Colonic mucosa (tissue), 4 donors: Measurements from ENCODE around the gene ATPAF1. TPM values are rescaled to one million over a fixed set of nuclear protein-coding genes. Genes with fewer than 3 reads are reported as not detected.

Experiments used
- DNase-seq: peaks from one replicate; pipeline ENCODE4 v3.0.0-alpha.2; 2020
- H3K27ac ChIP-seq: fragments of 200-600 bp; one replicate; pipeline ENCODE4 v1.8.0; 2021
- H3K27me3 ChIP-seq: fragments of 200-600 bp; one replicate; pipeline ENCODE4 v1.8.0; 2021
- H3K36me3 ChIP-seq: fragments of 200-600 bp; one replicate; pipeline ENCODE4 v1.8.0; 2021
- H3K4me1 ChIP-seq: fragments of 200-600 bp; one replicate; pipeline ENCODE4 v1.8.0; 2021; ENCODE audit warnings: mild to moderate bottlenecking
- H3K4me3 ChIP-seq: fragments of 200-600 bp; one replicate; pipeline ENCODE4 v1.8.0; 2021
- H3K9ac ChIP-seq, 2 donors: one replicate each; pipeline ENCODE4 v1.7.0; 2013; ENCODE audit warnings: control low read depth in 2 of 2, low read depth in 2 of 2, low read length in 2 of 2
- H3K9me3 ChIP-seq: fragments of 200-600 bp; one replicate; pipeline ENCODE4 v1.8.0; 2021
- intact Hi-C: fragments of 100-400 bp; cut with DNase I; formaldehyde crosslinking; loops from one replicate; pipeline ENCODE4 v1.14.1; 2022
- total RNA-seq, 2 donors: library from RNA; stranded (reverse); fragmentation: NEBNext Ultra II Directional in 1 of 2; extraction: Animal tissue kit (Norgen Biotek cat#: 25700) in 1 of 2; gene quantifications; one replicate each; pipeline ENCODE4 v1.2.1, GENCODE V29; 2021
- TF ChIP-seq, protein P1 (sequence below): fragments of 200-600 bp; IDR thresholded peaks from one replicate; pipeline ENCODE4 v1.8.0; 2022; ENCODE audit warnings: antibody characterized with exemption, mild to moderate bottlenecking
- donor health status: healthy.
- donor health status: DM: no; HTN: no; CAD: no.
- donor health status: DM: no; HTN: no; CAD: no.

Gene ATPAF1
- total RNA-seq, 2 donors from 2014 or later: 55.8 to 66.1 TPM

DNA sequence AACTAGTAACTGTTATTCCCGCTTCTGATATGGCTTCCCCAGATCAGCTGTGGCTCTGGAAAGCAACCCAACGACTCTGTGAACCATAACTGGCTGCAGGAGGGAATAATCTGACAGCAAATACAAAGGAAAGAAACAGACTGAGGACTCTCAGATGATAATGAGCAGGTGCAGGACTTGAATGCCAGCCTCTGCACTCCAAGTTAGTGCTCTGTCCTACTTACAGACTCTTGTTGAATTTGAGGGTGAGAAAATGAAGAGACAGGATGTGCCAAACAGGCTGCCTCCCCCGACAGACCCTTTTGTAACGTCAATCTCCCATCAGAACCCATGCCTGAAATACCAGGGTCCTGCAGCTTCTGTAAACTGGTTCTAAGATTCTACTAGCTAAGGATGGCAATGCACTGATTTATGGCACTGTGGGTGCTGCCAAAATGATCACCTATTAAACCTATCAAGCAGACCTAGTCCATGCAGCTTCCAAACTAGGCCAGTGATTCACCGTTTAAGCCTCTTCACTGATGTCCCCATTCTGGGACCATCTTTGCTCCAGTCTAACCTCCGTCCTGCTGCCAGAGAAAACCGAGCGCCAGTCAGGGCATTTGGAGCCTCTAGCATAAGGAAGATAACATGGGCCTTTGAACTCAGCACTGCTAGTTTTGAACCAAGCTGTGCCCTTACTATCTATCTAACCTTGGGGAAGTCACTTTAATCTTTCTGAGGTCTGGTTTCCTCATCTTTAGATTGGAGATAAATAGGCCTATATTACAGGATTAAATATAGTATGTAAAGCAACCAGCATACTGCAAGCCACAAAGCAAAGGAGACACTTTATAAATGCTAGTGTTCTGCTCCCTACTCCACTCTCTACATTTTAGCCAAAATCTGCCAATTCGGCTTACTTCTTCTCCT, 68.8 kb downstream of the ATPAF1 start:
- Histone ChIP-seq H3K36me3 (no peaks in the 10 kb centered on the region), H3K9me3 (no peaks in the 10 kb centered on the region), H3K27ac (no peak overlapping the region), H3K4me3 (no peak overlapping the region), H3K27me3 (no peaks in the 10 kb centered on the region), H3K9ac (no peak overlapping the region), H3K4me1 (peaks cover 8% of the 10 kb centered on the region)
- DNase-seq: no peak
- TF ChIP-seq, protein P1, sequence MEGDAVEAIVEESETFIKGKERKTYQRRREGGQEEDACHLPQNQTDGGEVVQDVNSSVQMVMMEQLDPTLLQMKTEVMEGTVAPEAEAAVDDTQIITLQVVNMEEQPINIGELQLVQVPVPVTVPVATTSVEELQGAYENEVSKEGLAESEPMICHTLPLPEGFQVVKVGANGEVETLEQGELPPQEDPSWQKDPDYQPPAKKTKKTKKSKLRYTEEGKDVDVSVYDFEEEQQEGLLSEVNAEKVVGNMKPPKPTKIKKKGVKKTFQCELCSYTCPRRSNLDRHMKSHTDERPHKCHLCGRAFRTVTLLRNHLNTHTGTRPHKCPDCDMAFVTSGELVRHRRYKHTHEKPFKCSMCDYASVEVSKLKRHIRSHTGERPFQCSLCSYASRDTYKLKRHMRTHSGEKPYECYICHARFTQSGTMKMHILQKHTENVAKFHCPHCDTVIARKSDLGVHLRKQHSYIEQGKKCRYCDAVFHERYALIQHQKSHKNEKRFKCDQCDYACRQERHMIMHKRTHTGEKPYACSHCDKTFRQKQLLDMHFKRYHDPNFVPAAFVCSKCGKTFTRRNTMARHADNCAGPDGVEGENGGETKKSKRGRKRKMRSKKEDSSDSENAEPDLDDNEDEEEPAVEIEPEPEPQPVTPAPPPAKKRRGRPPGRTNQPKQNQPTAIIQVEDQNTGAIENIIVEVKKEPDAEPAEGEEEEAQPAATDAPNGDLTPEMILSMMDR: no peak
- intact Hi-C loops: no loop called here

DNA sequence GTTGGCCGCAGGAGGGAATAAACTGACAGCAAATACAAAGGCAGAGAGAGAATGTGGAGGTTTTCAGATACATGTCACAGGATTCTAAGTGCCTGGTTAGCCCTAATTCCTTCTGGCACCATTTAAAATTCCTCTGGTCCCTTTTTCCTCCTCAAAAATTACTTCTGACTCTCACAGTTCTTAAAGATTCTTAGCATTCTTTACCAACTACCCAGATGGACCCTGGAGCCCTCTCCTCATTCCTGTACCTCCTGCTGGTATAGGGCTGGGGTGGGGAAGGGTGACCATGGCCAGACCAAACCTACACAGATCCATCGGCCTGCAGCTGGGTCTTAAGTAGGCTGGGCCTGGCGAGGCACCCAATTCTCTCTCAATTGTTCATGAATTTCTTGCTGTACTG, 71.3 kb downstream of the ATPAF1 start:
- TF ChIP-seq, protein P1: no peak
- H3K27me3 ChIP-seq: no peaks in the 10 kb centered on the region
- H3K36me3 ChIP-seq: peaks cover 5% of the 10 kb centered on the region
- H3K27ac ChIP-seq: no peak overlapping the region
- intact Hi-C loops: no loop called here
- H3K9me3 ChIP-seq: no peaks in the 10 kb centered on the region
- no peak overlapping the region for H3K4me3 ChIP-seq
- no peak overlapping the region for H3K9ac ChIP-seq
- no peaks in the 10 kb centered on the region for H3K4me1 ChIP-seq
- DNase-seq: no peak

DNA sequence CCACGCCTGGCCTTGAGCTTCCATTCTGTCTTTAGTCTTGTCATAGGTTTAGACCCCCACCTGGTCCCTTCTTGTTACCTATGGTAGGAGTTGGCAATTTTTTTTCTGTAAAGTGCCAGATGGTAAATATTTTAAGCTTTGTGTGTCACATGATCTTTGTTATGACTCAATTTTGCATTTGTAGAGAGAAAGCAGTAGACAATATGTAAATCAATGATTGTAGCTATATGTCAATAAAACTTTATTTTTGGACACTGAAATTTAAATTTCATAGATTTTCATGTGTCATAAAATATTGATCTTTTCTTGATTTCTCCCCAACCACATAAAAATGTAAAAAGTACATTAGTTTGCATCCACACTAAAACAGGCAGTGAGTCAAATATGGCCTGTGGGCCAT, 72.1 kb downstream of the ATPAF1 start:
- H3K27me3 ChIP-seq: no peaks in the 10 kb centered on the region
- intact Hi-C loops: no loop called here
- H3K9me3 ChIP-seq: no peaks in the 10 kb centered on the region
- no peak overlapping the region for H3K4me3 ChIP-seq
- no peaks in the 10 kb centered on the region for H3K4me1 ChIP-seq
- DNase-seq: no peak
- no peak overlapping the region for H3K9ac ChIP-seq
- no peak overlapping the region for H3K27ac ChIP-seq
- TF ChIP-seq, protein P1: no peak
- peaks cover 9% of the 10 kb centered on the region for H3K36me3 ChIP-seq

DNA sequence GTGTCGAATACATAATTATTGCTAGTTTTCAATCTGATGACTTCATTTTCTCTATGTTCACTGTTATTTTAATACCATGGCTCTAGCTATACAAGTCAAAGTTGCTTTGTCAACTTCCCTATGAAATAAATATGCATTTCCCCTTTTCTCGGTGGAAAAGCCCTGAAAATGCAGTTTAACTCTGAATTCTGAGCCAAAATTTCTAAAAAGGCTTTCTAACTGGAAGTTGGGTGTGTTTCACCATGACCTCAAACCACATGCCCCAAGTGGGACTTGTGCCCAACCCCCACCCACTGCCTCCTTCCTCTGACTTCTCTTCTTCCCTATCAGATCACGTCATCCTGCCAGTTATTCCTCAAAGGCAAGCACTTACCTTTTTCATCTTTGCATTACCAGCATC, 73.0 kb downstream of the ATPAF1 start:
- H3K27me3 ChIP-seq: no peaks in the 10 kb centered on the region
- peaks cover 9% of the 10 kb centered on the region for H3K36me3 ChIP-seq

DNA sequence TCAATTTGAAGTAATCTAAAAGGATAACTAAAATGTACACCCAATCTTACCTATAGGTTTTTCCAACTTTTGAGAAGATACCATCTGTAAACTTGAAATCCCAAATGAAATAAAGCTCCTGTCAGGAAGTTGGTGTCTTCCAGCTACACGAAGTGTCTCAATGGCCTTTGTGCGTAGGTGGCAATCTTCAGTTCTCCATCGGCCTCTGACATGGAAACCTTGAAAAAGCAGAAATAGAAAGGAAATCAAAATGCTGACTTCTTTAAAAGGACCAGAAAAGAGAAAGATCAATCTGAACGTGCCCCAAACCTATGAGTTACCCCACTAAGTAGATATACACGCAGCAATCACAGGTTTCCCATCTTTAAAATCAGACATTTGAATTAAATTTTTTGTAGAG, 74.1 kb downstream of the ATPAF1 start:
- H3K9me3 ChIP-seq: no peaks in the 10 kb centered on the region
- no peak overlapping the region for H3K4me3 ChIP-seq
- no peak overlapping the region for H3K9ac ChIP-seq
- no peak for DNase-seq
- TF ChIP-seq, protein P1: no peak
- H3K27ac ChIP-seq: peak overlapping the region; percentile 47
- H3K27me3 ChIP-seq: no peaks in the 10 kb centered on the region
- no peaks in the 10 kb centered on the region for H3K4me1 ChIP-seq
- H3K36me3 ChIP-seq: peaks cover 9% of the 10 kb centered on the region
- intact Hi-C loops: no loop called here

More for the DNA sequence above, 73.0 kb downstream of the ATPAF1 start:
- Histone ChIP-seq H3K4me3 (no peak overlapping the region), H3K27ac (peak overlapping the region; percentile 47), H3K4me1 (no peaks in the 10 kb centered on the region), H3K9ac (no peak overlapping the region), H3K9me3 (no peaks in the 10 kb centered on the region)
- intact Hi-C loops: no loop called here
- DNase-seq: peak; percentile 50
- TF ChIP-seq, protein P1: no peak
